Stimulated activated CD4-positive, alpha-beta T cell treated with anti-CD3 and anti-CD28 coated beads, Interleukin-1b, Interleukin-23, amount 100 ng/mL, for 24 hours (primary cell): ENCODE results near the gene COL18A1.
"Not testable (repeated sequence)": the region's sequence is repeated elsewhere in the genome, so short reads cannot be mapped to it uniquely, and the experiment has no call there.

Source experiments
- DNase-seq, 4 experiments: peaks; one replicate each; pipeline ENCODE4 v3.0.0-alpha.2; 2020; ENCODE audit warnings: low read depth in 4 of 4, low spot score in 1 of 4

The COL18A1 gene

GRCh38 chr21:45529785-45530422, 124.9 kb downstream of the COL18A1 start:
- no peak for DNase-seq

- DNase-seq = no peak
These were observed 125.6 kb downstream of the COL18A1 start for GRCh38 chr21:45530423-45531113.

- not testable (repeated sequence) for DNase-seq
These were observed 126.1 kb downstream of the COL18A1 start for GRCh38 chr21:45531114-45531392.

- DNase-seq = no peak
These were observed 126.6 kb downstream of the COL18A1 start for GRCh38 chr21:45531393-45532215.

GRCh38 chr21:45532826-45533360, 127.9 kb downstream of the COL18A1 start:
- DNase-seq = no peak

GRCh38 chr21:45533361-45533845, 128.4 kb downstream of the COL18A1 start:
- DNase-seq = no peak

GRCh38 chr21:45533846-45534635, 129.1 kb downstream of the COL18A1 start:
- DNase-seq = no peak

GRCh38 chr21:45534636-45535331, 129.8 kb downstream of the COL18A1 start:
- no peak for DNase-seq

- DNase-seq = no peak
These were observed 130.5 kb downstream of the COL18A1 start for GRCh38 chr21:45535341-45536081.

- no peak for DNase-seq
These were observed 131.5 kb downstream of the COL18A1 start for GRCh38 chr21:45536301-45537081.

GRCh38 chr21:45537111-45537745, 132.3 kb downstream of the COL18A1 start:
- DNase-seq = no peak

- no peak for DNase-seq
These were observed 132.9 kb downstream of the COL18A1 start for GRCh38 chr21:45537746-45538291.

GRCh38 chr21:45538381-45539045, 133.5 kb downstream of the COL18A1 start:
- no peak for DNase-seq

GRCh38 chr21:45539046-45539795, 134.3 kb downstream of the COL18A1 start:
- no peak for DNase-seq

- no peak for DNase-seq
These were observed 135.0 kb downstream of the COL18A1 start for GRCh38 chr21:45539796-45540600.

- DNase-seq = no peak
These were observed 135.6 kb downstream of the COL18A1 start for GRCh38 chr21:45540601-45540970.
